GM23338 (cell line): ENCODE results near the gene ADAMTSL2. TPM values are rescaled to one million over a fixed set of nuclear protein-coding genes. Genes with fewer than 3 reads are reported as not detected.

Experiments used
- ATAC-seq: fragments of 200-7000 bp; cut with Tn5 transposase; 3 replicates; pipeline ENCODE4 v1.9.1; 2020
- DNase-seq: peaks from one replicate; pipeline ENCODE4 v3.0.0-alpha.2; 2015; ENCODE audit warnings: low spot score
- H2AFZ ChIP-seq: fragments of 200-600 bp; sonication (generic); 2 replicates; pipeline ENCODE4 v1.8.0; 2016; ENCODE audit warnings: antibody characterized with exemption, mild to moderate bottlenecking, moderate library complexity
- H3F3A ChIP-seq: fragments of 200-600 bp; sonication (generic); replicated peaks from 2 replicates; pipeline ENCODE4 v1.8.0; 2017; ENCODE audit warnings: antibody characterized with exemption, mixed run types, low read depth
- H3K27ac ChIP-seq: fragments of 200-600 bp; sonication (generic); 2 replicates; pipeline ENCODE4 v1.6.1; 2016; ENCODE audit warnings: low read depth
- H3K27me3 ChIP-seq: fragments of 200-600 bp; sonication (generic); 2 replicates; pipeline ENCODE4 v1.8.0; 2016; ENCODE audit warnings: mild to moderate bottlenecking, mixed run types, moderate library complexity; ENCODE audit not compliant: insufficient read depth
- H3K36me3 ChIP-seq: fragments of 200-600 bp; sonication (generic); 2 replicates; pipeline ENCODE4 v1.8.0; 2016; ENCODE audit warnings: mild to moderate bottlenecking; ENCODE audit not compliant: insufficient read depth
- H3K4me1 ChIP-seq: fragments of 200-600 bp; sonication (generic); 2 replicates; pipeline ENCODE4 v1.8.0; 2016; ENCODE audit warnings: mild to moderate bottlenecking, moderate library complexity; ENCODE audit not compliant: insufficient read depth
- H3K4me2 ChIP-seq: fragments of 200-600 bp; sonication (generic); 2 replicates; pipeline ENCODE4 v1.7.1; 2017; ENCODE audit warnings: mixed run types
- H3K4me3 ChIP-seq: fragments of 200-600 bp; sonication (generic); 2 replicates; pipeline ENCODE4 v1.6.1; 2016; ENCODE audit warnings: mixed run types
- H3K79me2 ChIP-seq: fragments of 200-600 bp; sonication (generic); replicated peaks from 2 replicates; pipeline ENCODE4 v1.8.0; 2017; ENCODE audit warnings: mild to moderate bottlenecking; ENCODE audit not compliant: insufficient read depth
- H3K9me2 ChIP-seq: fragments of 200-600 bp; sonication (generic); 2 replicates; pipeline ENCODE4 v1.8.0; 2017; ENCODE audit not compliant: insufficient read depth
- H4K20me1 ChIP-seq: fragments of 200-600 bp; sonication (generic); replicated peaks from 2 replicates; pipeline ENCODE4 v1.8.0; 2017; ENCODE audit warnings: mild to moderate bottlenecking; ENCODE audit not compliant: insufficient read depth
- H3K27ac Mint-ChIP-seq: 2 replicates; pipeline ENCODE4 v1.8.0; 2020; ENCODE audit warnings: inconsistent platforms, mild to moderate bottlenecking, moderate library complexity, mixed read lengths
- H3K27me3 Mint-ChIP-seq: 3 replicates; pipeline ENCODE4 v1.8.0; 2022; ENCODE audit warnings: low read depth, mild to moderate bottlenecking, moderate library complexity, mixed read lengths, inconsistent platforms; ENCODE audit not compliant: insufficient read depth, poor library complexity
- H3K36me3 Mint-ChIP-seq: 3 replicates; pipeline ENCODE4 v1.8.0; 2021; ENCODE audit warnings: low read depth, mild to moderate bottlenecking, inconsistent platforms, moderate library complexity, mixed read lengths
- H3K4me1 Mint-ChIP-seq: 3 replicates; pipeline ENCODE4 v1.8.0; 2020; ENCODE audit warnings: mild to moderate bottlenecking, inconsistent platforms, mixed read lengths
- H3K4me3 Mint-ChIP-seq: 3 replicates; pipeline ENCODE4 v1.8.0; 2021; ENCODE audit warnings: moderate library complexity, mild to moderate bottlenecking, inconsistent platforms, mixed read lengths
- H3K9me3 Mint-ChIP-seq: 3 replicates; pipeline ENCODE4 v1.8.0; 2020; ENCODE audit warnings: moderate library complexity, mild to moderate bottlenecking, inconsistent platforms, mixed read lengths
- CREB1 ChIP-seq: fragments of 250-450 bp; sonication (Bioruptor Pico); IDR thresholded peaks from 2 replicates; pipeline ENCODE4 v1.5.0; 2020; ENCODE audit warnings: low read depth, mild to moderate bottlenecking, moderate library complexity
- CTCF ChIP-seq, 2 experiments: fragments of 200-600 bp in 1 of 2; sonication (generic) in 1 of 2; conservative IDR thresholded peaks; 2 replicates each; pipeline versions ENCODE4 v1.5.1 to v1.6.1; 2016 to 2017; ENCODE audit warnings: antibody characterized with exemption in 2 of 2, low read depth in 2 of 2, mild to moderate bottlenecking in 2 of 2, moderate library complexity in 1 of 2
- ETS1 ChIP-seq: IDR thresholded peaks from 2 replicates; pipeline ENCODE4 v1.6.1; 2016; ENCODE audit warnings: antibody characterized with exemption
- ZNF331 ChIP-seq: fragments of 250-450 bp; sonication (Bioruptor Pico); IDR thresholded peaks from 2 replicates; pipeline ENCODE4 v1.5.0; 2020; ENCODE audit warnings: low read depth, mild to moderate bottlenecking, moderate library complexity
- ZNF462 ChIP-seq: fragments of 250-450 bp; sonication (Bioruptor Pico); IDR thresholded peaks from 2 replicates; pipeline ENCODE4 v1.5.0; 2020; ENCODE audit warnings: mild to moderate bottlenecking, moderate library complexity
- polyA plus RNA-seq: library from polyadenylated mRNA; unstranded; fragments of >200 nt; fragmentation: Nextera tagmentation; extraction: Ambion mirVana; gene quantifications from 2 replicates; pipeline ENCODE4 v1.2.1, GENCODE V29; 2016
- total RNA-seq: library from RNA; depleted of rRNA; stranded (reverse); fragments of >200 nt; shearing (Covaris generic); gene quantifications from 2 replicates; pipeline ENCODE4 v1.2.3, GENCODE V29; 2014
- TF ChIP-seq, protein P1 (sequence below): IDR thresholded peaks from one replicate; pipeline ENCODE4 v1.6.1; 2018; ENCODE audit warnings: antibody characterized with exemption; ENCODE audit not compliant: unreplicated experiment

The ADAMTSL2 gene
- total and polyA plus RNA-seq, 2 experiments from 2014 or later, result 0.15 to 0.66 TPM

DNA sequence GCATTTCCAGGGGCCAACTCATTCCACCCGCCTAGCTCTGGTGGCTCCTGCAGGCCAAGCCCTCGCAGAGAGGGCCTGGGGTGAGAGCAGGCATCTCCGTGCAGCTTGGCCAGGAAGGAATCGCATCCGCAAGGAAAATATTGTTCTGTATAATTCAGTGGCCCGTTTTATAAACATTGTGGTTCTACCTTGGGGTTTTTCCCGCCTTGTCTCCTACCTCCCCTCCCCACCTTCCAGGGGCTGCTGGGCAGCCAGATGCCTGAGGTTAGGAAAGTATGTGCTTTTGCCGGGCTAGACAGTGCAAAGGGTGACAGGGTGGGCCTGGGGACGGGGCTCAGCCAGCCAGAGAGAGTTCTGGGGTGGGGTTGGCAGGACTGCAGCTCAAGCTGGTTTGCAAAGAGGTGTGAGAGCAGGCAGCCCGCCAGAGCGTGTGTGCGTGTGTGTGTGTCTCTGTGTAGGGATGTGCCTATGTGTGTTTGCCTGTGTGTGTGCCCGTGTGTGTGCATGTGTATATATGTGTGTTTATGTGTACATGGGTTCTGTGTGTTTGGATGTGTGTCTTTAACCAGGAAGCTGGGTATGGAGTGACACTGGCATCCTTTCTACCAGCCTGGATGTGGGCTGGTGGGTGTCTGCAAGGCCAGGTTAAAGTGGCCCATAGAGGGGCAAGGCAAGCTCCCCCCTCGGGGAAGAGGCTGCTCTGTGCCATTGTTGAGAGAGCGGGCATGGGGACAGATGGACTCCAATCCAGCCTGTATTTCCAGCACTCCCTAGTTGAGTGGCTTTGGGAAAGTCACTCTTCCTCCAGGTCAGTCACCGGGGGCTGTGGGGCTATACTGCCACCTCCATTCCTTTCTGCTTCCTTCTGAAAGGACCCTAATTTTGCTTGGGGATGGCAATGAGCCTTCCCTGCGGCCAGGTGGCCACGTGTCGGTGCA lies 45.0 kb upstream of the ADAMTSL2 start:
- H3K4me3 ChIP-seq, result no peak overlapping the region
- Mint-ChIP-seq H3K9me3 (no peaks in the 10 kb centered on the region; the same call in 2 of the 3 replicates), H3K27ac (no peak overlapping the region), H3K4me1 (no peaks in the 10 kb centered on the region), H3K27me3 (peaks cover 9% of the 10 kb centered on the region), H3K4me3 (no peak overlapping the region), H3K36me3 (no peaks in the 10 kb centered on the region)
- H3K4me2 ChIP-seq, result no peak overlapping the region
- no peaks in the 10 kb centered on the region for H4K20me1 ChIP-seq
- no peak for TF ChIP-seq ZNF462 (CRISPR knock-in tag)
- no peak for TF ChIP-seq CTCF (conservative IDR thresholded peaks at IDR 0.05; ENCODE audit: low read depth in 2 of 2)
- TF ChIP-seq ZNF331, result no peak
- TF ChIP-seq, protein P1, sequence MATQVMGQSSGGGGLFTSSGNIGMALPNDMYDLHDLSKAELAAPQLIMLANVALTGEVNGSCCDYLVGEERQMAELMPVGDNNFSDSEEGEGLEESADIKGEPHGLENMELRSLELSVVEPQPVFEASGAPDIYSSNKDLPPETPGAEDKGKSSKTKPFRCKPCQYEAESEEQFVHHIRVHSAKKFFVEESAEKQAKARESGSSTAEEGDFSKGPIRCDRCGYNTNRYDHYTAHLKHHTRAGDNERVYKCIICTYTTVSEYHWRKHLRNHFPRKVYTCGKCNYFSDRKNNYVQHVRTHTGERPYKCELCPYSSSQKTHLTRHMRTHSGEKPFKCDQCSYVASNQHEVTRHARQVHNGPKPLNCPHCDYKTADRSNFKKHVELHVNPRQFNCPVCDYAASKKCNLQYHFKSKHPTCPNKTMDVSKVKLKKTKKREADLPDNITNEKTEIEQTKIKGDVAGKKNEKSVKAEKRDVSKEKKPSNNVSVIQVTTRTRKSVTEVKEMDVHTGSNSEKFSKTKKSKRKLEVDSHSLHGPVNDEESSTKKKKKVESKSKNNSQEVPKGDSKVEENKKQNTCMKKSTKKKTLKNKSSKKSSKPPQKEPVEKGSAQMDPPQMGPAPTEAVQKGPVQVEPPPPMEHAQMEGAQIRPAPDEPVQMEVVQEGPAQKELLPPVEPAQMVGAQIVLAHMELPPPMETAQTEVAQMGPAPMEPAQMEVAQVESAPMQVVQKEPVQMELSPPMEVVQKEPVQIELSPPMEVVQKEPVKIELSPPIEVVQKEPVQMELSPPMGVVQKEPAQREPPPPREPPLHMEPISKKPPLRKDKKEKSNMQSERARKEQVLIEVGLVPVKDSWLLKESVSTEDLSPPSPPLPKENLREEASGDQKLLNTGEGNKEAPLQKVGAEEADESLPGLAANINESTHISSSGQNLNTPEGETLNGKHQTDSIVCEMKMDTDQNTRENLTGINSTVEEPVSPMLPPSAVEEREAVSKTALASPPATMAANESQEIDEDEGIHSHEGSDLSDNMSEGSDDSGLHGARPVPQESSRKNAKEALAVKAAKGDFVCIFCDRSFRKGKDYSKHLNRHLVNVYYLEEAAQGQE, result no peak
- no peak for TF ChIP-seq CREB1 (CRISPR knock-in tag)
- no peak for TF ChIP-seq ETS1
- DNase-seq (no peak), ATAC-seq (no peak)
- H3K27ac ChIP-seq, result no peak overlapping the region
- no peaks in the 10 kb centered on the region for H3K36me3 ChIP-seq
- no peaks in the 10 kb centered on the region; the same call in 1 of the 2 replicates for H3K4me1 ChIP-seq
- H3K27me3 ChIP-seq, result no peaks in the 10 kb centered on the region
- no peaks in the 10 kb centered on the region for H3K79me2 ChIP-seq
- 0 out of 2 replicates have a peak, but pooled peaks cover 2% of the 10 kb centered on the region for H3F3A ChIP-seq
- no peaks in the 10 kb centered on the region for H3K9me2 ChIP-seq
- H2AFZ ChIP-seq, result no peak overlapping the region
